ENCODE measurements around the gene HCAR3.
"Not testable (repeated sequence)": the region's sequence is repeated elsewhere in the genome, so short reads cannot be mapped to it uniquely, and the experiment has no call there.

The HCAR3 gene

GRCh38 chr12:122722387-122722786, 5.8 kb upstream of the HCAR3 start:
- DNase-seq (ENCODE audit: low read depth in 2 of 2): no peak

DNA sequence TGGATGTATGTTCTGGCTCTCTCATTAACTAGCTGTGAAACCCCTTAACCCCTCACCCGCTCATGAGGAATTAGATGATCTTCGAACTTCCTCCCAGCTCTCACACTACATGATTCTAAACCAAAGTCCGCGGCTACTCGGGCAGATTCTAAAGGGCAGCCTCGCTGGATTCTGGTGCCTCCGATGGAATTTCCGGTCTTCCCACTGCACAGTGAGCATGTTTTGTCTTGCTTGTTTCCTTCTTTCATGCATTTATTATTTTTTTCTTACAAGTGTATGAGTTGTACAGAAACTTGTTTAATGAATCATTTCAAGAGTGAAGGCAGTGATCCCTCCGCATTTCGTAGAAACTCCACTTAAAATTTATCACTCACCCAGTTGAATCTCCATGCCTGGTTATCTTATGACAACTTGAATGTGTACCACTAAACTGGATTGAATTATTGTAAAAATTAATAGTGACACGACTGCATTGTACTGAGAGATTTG, 4.5 kb upstream of the HCAR3 start:
- DNase-seq (ENCODE audit: low read depth in 2 of 2): no peak

DNA sequence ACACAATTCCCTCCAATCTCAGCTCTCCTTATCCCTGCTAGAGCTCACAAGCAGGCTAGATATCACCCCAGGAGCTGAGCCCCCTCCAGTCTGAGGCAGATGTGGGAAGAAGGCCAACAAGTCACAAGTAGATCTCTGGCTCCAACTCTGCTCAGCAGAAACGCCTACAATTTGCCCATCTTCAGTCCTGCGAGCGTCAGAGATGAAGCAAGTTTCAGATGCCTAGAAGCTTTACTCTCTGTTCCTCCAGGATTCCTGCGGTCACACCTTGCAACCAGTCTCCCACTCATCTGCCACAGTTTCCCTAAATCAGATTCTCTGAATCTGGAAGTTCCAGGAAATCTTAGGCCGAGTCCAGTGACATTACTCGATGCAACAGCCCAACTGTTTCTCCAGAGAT, 1.4 kb downstream of the HCAR3 start:
- DNase-seq (ENCODE audit: low read depth in 2 of 2): not testable (repeated sequence)

GRCh38 chr12:122713491-122714188, 3.0 kb downstream of the HCAR3 start:
- not testable (repeated sequence) for DNase-seq (ENCODE audit: low read depth in 2 of 2)

DNA sequence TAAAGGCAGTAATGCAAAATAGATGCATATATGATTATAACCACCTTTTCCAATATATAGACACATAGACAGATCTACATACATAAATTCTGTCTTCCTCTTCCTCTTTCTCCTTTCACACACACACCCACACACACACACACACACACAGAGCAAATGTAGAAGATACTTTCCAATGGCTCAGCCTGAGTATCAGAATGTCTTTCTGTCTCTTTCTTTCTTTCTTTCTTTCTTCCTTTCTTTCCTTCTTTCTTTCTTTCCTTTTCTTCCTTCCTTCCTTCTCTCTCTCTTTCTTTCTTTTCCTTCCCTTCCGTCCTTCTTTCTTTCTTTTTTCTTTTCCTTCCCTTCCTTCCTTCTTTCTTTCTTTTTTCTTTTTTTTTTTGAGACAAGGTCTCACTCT, 5.3 kb downstream of the HCAR3 start:
- not testable (repeated sequence) for DNase-seq (ENCODE audit: low read depth in 2 of 2)

DNA sequence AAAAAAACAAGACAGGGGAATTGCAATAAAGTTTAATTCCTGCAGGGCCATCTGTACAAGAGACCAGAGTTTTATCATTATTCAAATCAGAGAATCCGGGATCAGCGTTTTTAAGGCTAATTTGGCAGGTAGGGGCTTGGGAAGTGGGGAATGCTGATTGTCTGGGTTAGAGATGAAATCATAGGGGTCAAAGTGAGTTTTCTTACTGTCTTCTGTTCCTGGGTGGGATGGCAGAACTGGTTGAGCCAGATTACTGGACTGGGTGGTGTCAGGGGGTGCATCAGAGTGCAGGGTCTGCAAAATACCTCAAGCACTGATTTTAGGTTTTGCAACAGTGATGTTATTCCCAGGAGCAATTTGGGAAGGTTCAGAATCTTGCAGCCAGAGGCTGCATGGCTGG, 6.3 kb downstream of the HCAR3 start:
- DNase-seq (ENCODE audit: low read depth in 2 of 2): not testable (repeated sequence)

GRCh38 chr12:122709287-122709686, 7.3 kb downstream of the HCAR3 start:
- DNase-seq (ENCODE audit: low read depth in 2 of 2): not testable (repeated sequence)

DNA sequence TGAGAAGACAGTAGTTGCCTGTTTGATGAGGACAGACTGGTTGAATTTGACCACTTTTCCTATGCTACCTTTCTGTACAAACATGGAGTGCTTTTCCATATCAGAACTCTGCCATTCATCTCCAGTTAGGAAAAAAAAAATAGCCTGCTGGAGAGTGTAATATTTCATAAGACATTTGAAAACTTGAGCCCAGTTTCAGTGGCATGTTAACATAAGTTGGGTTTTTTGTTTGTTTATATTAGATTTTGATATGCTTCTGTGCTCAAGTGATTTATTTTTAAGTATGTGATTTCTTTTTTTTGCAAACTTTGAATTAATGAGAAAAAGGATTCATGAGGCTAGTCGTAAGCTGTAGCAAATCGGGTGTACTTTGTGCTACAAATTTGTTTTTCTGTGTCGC, 12.8 kb downstream of the HCAR3 start:
- DNase-seq (ENCODE audit: low read depth in 2 of 2): not testable (repeated sequence)

GRCh38 chr12:122702890-122703611, 13.6 kb downstream of the HCAR3 start, which contains the start of gene HCAR2:
TSS of gene HCAR2 (minus strand) at chr12:122703357. CDS start at chr12:122703283, 74 bp downstream.
- DNase-seq (ENCODE audit: low read depth in 2 of 2): not testable (repeated sequence)

GRCh38 chr12:122701481-122701880, 15.1 kb downstream of the HCAR3 start:
- not testable (repeated sequence) for DNase-seq (ENCODE audit: low read depth in 2 of 2)

- not testable (repeated sequence) for DNase-seq (ENCODE audit: low read depth in 2 of 2)
Observed at GRCh38 chr12:122700038-122700710, 16.4 kb downstream of the HCAR3 start.

DNA sequence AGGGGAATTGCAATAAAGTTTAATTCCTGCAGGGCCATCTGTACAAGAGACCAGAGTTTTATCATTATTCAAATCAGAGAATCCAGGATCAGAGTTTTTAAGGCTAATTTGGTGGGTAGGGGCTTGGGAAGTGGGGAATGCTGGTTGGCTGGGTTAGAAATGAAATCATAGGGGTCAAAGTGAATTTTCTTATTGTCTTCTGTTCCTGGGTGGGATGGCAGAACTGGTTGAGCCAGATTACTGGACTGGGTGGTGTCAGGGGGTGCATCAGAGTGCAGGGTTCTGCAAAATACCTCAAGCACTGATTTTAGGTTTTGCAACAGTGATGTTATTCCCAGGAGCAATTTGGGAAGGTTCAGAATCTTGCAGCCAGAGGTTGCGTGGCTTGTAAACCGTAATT, 19.7 kb downstream of the HCAR3 start:
- not testable (repeated sequence) for DNase-seq (ENCODE audit: low read depth in 2 of 2)

- no peak for DNase-seq (ENCODE audit: low read depth in 2 of 2)
Observed at GRCh38 chr12:122691566-122691965, 25.0 kb downstream of the HCAR3 start.

DNA sequence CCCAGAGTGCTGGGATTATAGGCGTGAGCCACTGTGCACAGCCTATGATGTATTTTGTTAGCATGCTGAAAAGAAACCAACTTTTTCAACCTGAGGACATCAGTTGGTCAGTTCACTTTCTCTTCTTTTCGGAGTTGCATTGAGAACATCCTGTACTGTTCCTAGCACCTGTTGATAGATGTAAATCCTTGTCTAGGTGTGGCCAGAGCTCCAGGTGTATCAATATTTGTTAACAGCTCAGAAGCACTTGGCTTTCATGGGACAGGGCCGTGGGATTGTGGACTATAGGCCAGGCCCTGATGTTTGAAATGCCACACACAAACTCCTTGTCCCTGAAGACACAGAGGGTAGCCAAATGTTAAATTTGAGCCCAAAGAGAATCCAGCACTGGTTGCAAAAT, 28.3 kb downstream of the HCAR3 start:
- DNase-seq (ENCODE audit: low read depth in 2 of 2): no peak

DNA sequence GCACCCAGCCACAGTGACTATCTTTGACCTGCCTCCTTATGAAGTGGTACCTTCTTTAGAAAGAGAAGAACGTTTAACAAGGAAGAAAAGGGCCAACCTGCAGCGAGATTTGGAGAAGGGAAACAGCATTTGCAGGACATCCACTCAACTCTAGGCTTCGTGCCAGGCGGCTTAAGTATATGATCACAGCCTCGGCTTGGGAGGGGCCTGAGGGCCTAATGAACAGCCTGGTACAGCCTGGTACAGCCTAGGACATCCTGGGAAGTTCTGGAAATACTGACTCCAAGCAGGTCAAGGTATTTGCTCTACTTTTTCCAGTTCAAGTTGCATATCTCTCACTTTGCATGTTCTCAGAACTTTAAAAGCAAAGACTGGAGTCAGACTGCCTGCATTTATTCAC, 29.5 kb downstream of the HCAR3 start:
- no peak for DNase-seq (ENCODE audit: low read depth in 2 of 2)

- no peak for DNase-seq (ENCODE audit: low read depth in 2 of 2)
Observed at GRCh38 chr12:122686538-122686937, 30.1 kb downstream of the HCAR3 start.

DNA sequence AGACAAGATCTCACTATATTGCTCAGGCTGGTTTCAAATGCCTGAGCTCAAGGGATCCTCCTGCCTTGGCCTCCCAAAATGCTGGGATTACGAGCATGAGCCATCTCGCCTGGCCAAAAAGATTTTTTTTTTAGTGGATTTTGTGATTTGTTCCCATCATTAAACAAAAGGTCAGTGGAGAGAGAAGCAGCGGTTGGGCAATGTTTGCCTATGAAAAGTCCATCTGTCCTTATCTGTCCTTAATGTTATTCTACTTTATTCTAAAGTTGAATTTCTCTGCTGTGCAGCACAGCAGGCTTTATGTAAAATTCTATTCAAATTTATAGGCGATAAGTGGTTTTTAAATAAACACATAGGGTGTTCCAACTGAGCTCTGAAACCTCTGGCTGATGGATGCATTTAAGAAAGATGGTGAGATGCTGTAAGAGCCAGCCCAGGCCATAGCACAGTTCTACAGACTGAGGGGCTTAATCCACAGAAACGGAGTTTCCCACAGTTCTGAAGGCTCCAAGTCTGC, 32.3 kb downstream of the HCAR3 start:
- DNase-seq (ENCODE audit: low read depth in 2 of 2): no peak

DNA sequence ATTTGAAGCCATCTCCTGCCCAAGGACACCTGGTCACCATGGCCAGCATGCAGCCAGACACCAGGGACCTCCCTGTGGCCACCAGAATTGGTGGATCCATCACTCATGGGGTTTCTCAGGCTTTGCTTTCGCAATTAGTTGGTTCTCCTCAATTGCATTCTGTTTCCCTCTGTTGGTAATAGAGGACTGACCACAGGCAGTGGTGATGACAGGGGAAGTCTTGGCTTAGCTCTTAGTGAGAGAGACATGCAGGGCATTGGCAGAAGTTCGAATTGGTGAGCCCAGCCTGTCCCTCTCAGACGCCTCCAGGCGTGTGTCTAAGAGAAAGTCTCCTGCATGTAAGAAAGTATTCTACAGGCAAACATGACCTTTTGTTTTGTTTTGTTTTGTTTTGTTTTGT, 34.8 kb downstream of the HCAR3 start:
- no peak for DNase-seq (ENCODE audit: low read depth in 2 of 2)

DNA sequence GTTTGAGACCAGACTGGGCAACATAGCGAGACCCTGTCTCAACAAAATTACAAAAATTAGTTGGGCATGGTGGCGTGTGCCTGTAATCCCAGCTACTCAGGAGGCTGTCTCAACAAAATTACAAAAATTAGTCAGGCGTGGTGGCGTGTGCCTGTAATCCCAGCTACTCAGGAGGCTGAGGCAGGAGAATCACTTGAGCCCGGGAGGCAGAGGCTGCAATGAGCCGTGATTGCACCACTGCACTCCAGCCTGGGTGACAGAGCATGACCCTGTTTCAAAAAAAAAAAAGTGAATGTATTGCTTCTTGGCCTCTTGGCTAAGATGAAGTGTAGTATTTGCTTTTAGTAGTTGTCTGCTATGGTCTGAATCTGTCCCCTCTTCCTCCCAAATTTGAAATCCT, 35.6 kb downstream of the HCAR3 start:
- not testable (repeated sequence) for DNase-seq (ENCODE audit: low read depth in 2 of 2)

DNA sequence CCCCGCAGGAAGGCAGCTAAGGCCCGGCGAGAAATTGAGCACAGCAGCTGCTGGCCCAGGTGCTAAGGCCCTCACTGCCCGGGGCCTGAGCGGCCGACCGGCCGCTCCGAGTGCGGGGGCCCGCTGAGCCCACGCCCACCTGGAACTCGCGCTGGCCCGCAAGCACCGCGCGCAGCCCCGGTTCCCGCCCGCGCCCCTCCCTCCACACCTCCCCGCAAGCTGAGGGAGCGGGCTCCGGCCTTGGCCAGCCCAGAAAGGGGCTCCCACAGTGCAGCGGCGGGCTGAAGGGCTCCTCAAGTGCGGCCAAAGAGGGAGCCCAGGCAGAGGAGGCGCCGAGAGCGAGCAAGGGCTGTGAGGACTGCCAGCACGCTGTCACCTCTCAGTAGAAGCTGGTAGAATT, 39.8 kb downstream of the HCAR3 start:
- DNase-seq (ENCODE audit: low read depth in 2 of 2): not testable (repeated sequence)

GRCh38 chr12:122676015-122676414, 40.6 kb downstream of the HCAR3 start:
- DNase-seq (ENCODE audit: low read depth in 2 of 2): not testable (repeated sequence)

DNA sequence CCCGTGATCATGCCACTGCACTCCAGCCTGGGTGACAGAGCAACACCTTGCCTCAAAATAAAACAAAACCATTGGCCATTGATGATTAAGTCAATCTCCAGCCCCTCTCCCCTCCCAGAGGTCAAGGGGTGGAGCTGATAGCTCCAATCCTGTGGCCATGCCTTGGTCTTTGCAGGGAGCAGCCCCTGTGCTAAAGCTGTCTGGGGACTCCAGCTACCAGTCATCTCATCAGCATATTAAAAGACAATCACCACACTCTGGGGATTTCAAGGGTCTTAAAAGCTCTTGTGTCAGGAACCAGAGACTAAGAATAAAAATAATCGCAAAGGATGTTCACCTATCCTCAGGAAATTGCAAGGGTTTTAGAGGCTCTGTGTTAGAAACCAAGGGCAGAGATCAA, 44.1 kb downstream of the HCAR3 start:
- no peak for DNase-seq (ENCODE audit: low read depth in 2 of 2)
